Esophagus squamous epithelium (tissue), 5 donors: ENCODE measurements around the gene KEL. TPM values are rescaled to one million over a fixed set of nuclear protein-coding genes. Genes with fewer than 3 reads are reported as not detected.
"Not testable (repeated sequence)": the region's sequence is repeated elsewhere in the genome, so short reads cannot be mapped to it uniquely, and the experiment has no call there.

ENCODE experiments used
- DNase-seq: peaks from one replicate; lab custom pipeline; 2025; lab: John Stamatoyannopoulos, UW
- H3K27ac ChIP-seq, 4 donors: fragments of 200-600 bp; sonication (generic); one replicate each; pipeline ENCODE4 v1.5.1; 2016 to 2019; ENCODE audit warnings: mild to moderate bottlenecking in 1 of 4
- H3K27me3 ChIP-seq, 4 donors: fragments of 200-600 bp; sonication (generic); 1 replicate in 3 of 4; 2 replicates in 1 of 4; pipeline versions ENCODE4 v1.5.1 to v1.6.0; 2017 to 2021; ENCODE audit warnings: antibody characterized with exemption in 1 of 4
- H3K36me3 ChIP-seq, 3 donors: fragments of 200-600 bp; sonication (generic); one replicate each; pipeline ENCODE4 v1.5.1; 2016 to 2019
- H3K4me1 ChIP-seq, 3 donors: fragments of 200-600 bp; sonication (generic); one replicate each; pipeline ENCODE4 v1.5.1; 2017 to 2019
- H3K4me3 ChIP-seq, 4 donors: fragments of 200-600 bp; sonication (generic); 1 replicate in 3 of 4; 2 replicates in 1 of 4; pipeline ENCODE4 v1.5.1; 2016 to 2019; ENCODE audit warnings: mild to moderate bottlenecking in 2 of 4, moderate library complexity in 1 of 4
- H3K9me3 ChIP-seq, 3 donors: fragments of 200-600 bp; sonication (generic); one replicate each; pipeline ENCODE4 v1.5.1; 2016 to 2019
- CTCF ChIP-seq, 6 experiments: fragments of 450-650 bp in 4 of 6; fragments of 200-600 bp in 2 of 6; sonication (generic) in 2 of 6; IDR thresholded peaks; one replicate each; pipeline ENCODE4 v1.5.1; 2016 to 2019; ENCODE audit warnings: antibody characterized with exemption in 6 of 6, mild to moderate bottlenecking in 4 of 6, moderate library complexity in 4 of 6
- POLR2A ChIP-seq, 4 donors: fragments of 450-650 bp; IDR thresholded peaks; one replicate each; pipeline ENCODE4 v1.6.1; 2017; ENCODE audit warnings: antibody characterized with exemption in 4 of 4, mild to moderate bottlenecking in 4 of 4, moderate library complexity in 3 of 4
- WGBS, 2 donors: methylation state at CpG; one replicate each; pipeline ENCODE4 v1.1.5; 2018; 5-methylcytosine and 5-hydroxymethylcytosine counted together
- intact Hi-C: fragments of 100-400 bp; cut with DNase I; formaldehyde crosslinking; loops from one replicate; pipeline ENCODE4 v1.15.0; 2022
- total RNA-seq, 4 donors: library from RNA; depleted of rRNA; stranded (reverse); fragments of >200 nt; gene quantifications; one replicate each; pipeline ENCODE4 v1.1.0, GENCODE V29; 2016
- donor health status: DM: yes; HTN: yes; CAD: no.

KEL gene
- total RNA-seq, 4 donors from 2014 or later, result 0.09 to 3.6 (median 0.53) TPM; not detected in 1

- TF ChIP-seq CTCF (IDR thresholded peaks at IDR 0.05) (no peak), POLR2A (IDR thresholded peaks at IDR 0.05) (no peak)
- no peaks in the 10 kb centered on the region for H3K36me3 ChIP-seq
- no peak for DNase-seq
- WGBS, 2 donors, result 59 to 67% methylated on average over 4 of the region's 4 CpGs
- no peak overlapping the region for H3K4me3 ChIP-seq
- no peak overlapping the region for H3K27ac ChIP-seq
- H3K4me1 ChIP-seq, result no peaks in the 10 kb centered on the region
- no peaks in the 10 kb centered on the region for H3K9me3 ChIP-seq
- no peaks in the 10 kb centered on the region for H3K27me3 ChIP-seq
- intact Hi-C loops, result no loop called here
These were observed 35.4 kb upstream of the KEL start for GRCh38 chr7:142997456-142997989.

GRCh38 chr7:142992427-142992826 lies 30.3 kb upstream of the KEL start:
- H3K36me3 ChIP-seq, result no peaks in the 10 kb centered on the region
- H3K27me3 ChIP-seq, result no peaks in the 10 kb centered on the region
- DNase-seq, result no peak
- intact Hi-C loops, result no loop called here
- no peaks in the 10 kb centered on the region for H3K9me3 ChIP-seq
- no peak overlapping the region for H3K4me3 ChIP-seq
- TF ChIP-seq CTCF (IDR thresholded peaks at IDR 0.05) (no peak), POLR2A (IDR thresholded peaks at IDR 0.05) (no peak)
- H3K4me1 ChIP-seq, result no peaks in the 10 kb centered on the region
- WGBS, 2 donors, result 42 to 53% methylated on average over 3 of the region's 3 CpGs
- H3K27ac ChIP-seq, result no peak overlapping the region

- TF ChIP-seq POLR2A (IDR thresholded peaks at IDR 0.05) (no peak), CTCF (IDR thresholded peaks at IDR 0.05) (no peak)
- 100% methylated on average over 1 of the region's 1 CpG for WGBS, 2 donors
- peaks cover 0 to 3% (median 0%) of the 10 kb centered on the region in 4 donors for H3K27me3 ChIP-seq
- DNase-seq, result no peak
- no peak overlapping the region for H3K27ac ChIP-seq
- H3K9me3 ChIP-seq, result no peaks in the 10 kb centered on the region
- intact Hi-C loops, result no loop called here
- H3K4me1 ChIP-seq, result no peaks in the 10 kb centered on the region
- no peaks in the 10 kb centered on the region for H3K36me3 ChIP-seq
- H3K4me3 ChIP-seq, result no peak overlapping the region
These were observed 22.1 kb upstream of the KEL start for GRCh38 chr7:142984297-142984696.

- no peak overlapping the region for H3K27ac ChIP-seq
- no peaks in the 10 kb centered on the region for H3K4me1 ChIP-seq
- no peaks in the 10 kb centered on the region for H3K9me3 ChIP-seq
- no CpG with 5 or more reads among the region's 1 CpG for WGBS, 2 donors
- intact Hi-C loops, result no loop called here
- H3K4me3 ChIP-seq, result no peak overlapping the region
- peaks cover 0 to 3% (median 0%) of the 10 kb centered on the region in 4 donors for H3K27me3 ChIP-seq
- DNase-seq, result no peak
- no peaks in the 10 kb centered on the region for H3K36me3 ChIP-seq
- TF ChIP-seq CTCF (IDR thresholded peaks at IDR 0.05) (no peak), POLR2A (IDR thresholded peaks at IDR 0.05) (no peak)
These were observed 21.7 kb upstream of the KEL start for GRCh38 chr7:142983825-142984224.

GRCh38 chr7:142978402-142978801 lies 16.2 kb upstream of the KEL start:
- H3K4me3 ChIP-seq, H3K4me1 ChIP-seq, H3K9me3 ChIP-seq, H3K36me3 ChIP-seq, H3K27me3 ChIP-seq, H3K27ac ChIP-seq, intact Hi-C loops, DNase-seq: not testable (repeated sequence)
- 78 to 80% methylated on average over 4 of the region's 4 CpGs for WGBS, 2 donors

GRCh38 chr7:142974626-142975025 lies 12.5 kb upstream of the KEL start:
- whole genome bisulfite sequencing, 2 donors, result 54 to 68% methylated on average over 3 of the region's 3 CpGs
- Histone ChIP-seq H3K4me3 (no peak overlapping the region), H3K4me1 (no peaks in the 10 kb centered on the region), H3K36me3 (no peaks in the 10 kb centered on the region), H3K9me3 (no peaks in the 10 kb centered on the region), H3K27me3 (no peaks in the 10 kb centered on the region), H3K27ac (no peak overlapping the region)
- TF ChIP-seq CTCF (IDR thresholded peaks at IDR 0.05) (no peak), POLR2A (IDR thresholded peaks at IDR 0.05) (no peak)
- intact Hi-C loops, result no loop called here
- DNase-seq, result no peak
